ENCODE data around the gene CHMP2B.

The CHMP2B gene, protein sequence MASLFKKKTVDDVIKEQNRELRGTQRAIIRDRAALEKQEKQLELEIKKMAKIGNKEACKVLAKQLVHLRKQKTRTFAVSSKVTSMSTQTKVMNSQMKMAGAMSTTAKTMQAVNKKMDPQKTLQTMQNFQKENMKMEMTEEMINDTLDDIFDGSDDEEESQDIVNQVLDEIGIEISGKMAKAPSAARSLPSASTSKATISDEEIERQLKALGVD

DNA sequence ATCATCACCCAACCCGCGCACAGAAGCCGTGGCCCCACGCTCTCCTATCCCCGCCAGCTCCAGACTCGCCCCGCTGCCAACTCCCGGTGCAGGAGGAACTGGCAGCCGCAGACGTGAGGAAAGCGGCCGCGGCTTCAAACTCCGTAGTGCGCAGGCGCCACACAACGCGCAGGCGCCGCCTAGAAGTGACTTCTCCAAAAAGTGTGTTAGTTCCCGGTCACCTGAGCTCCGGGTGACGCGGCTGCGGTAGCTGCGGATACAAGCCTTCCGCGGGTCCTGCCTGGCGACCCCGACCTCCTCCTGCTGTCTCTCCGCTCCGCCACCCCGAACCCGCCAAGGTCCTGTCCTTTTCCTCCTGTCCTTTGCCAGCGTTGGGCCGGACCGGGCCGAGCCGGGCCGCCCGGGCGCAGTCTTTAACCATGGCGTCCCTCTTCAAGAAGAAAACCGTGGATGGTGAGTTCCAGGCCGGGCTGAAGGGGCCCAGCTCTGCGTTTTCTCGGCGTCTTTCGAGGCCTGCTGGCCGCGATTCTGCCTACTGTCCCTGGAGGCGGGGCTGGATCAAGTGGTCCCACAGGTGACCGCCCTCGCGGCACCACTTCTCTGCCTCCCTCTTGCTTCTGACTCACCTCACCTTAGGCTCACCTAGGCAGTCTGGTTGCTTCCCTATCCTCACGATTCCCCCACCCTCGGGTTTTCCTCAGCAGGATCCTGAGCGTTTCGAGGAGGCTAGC is at the start of gene CHMP2B:
TSS of gene CHMP2B (plus strand) at position 206 of the 731 bp plus-strand sequence. CDS start at position 420, 214 bp downstream.
- peak within 1 kb of the TSS; percentile 99 for H3K27ac Mint-ChIP-seq
- peaks cover 8% of the 10 kb centered on the region for H3K9me3 Mint-ChIP-seq
- peak within 1 kb of the TSS; percentile 97 for H3K4me3 Mint-ChIP-seq
- peaks cover 31% of the 10 kb centered on the region for H3K36me3 Mint-ChIP-seq (ENCODE audit: low read depth)
- H3K27me3 Mint-ChIP-seq: peaks cover 4% of the 10 kb centered on the region
- peaks cover 32% of the 10 kb centered on the region for H3K4me1 Mint-ChIP-seq (ENCODE audit: low read depth)
- intact Hi-C loops (cut with micrococcal nuclease): loop anchor here (2.0 to 5.0 kb wide), 3 partner anchors 138 to 925 kb away; partner anchors contain the start of genes CGGBP1 and ZNF654

DNA sequence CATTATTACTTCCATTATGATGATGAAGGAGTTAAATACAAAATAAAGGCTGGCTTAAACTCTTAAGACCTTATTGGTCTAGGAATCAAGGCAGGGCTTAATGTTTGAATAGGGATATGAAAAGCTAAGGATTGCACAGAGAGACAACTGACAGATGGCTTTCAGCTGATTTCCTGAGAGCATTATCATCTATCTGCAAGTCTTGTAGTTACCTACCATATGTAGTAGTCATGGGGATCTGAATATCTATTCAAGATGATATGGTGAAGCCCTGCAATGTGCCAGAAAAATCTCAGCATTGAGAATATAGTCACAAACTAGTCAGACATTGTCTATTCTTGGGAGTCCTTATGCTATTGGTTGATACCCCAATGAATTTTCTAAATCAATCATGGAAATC is 47.5 kb upstream of the CHMP2B start:
- no peaks in the 10 kb centered on the region for H3K27me3 Mint-ChIP-seq
- intact Hi-C loops (cut with micrococcal nuclease): no loop called here
- H3K9me3 Mint-ChIP-seq: peaks cover 4% of the 10 kb centered on the region
- no peak overlapping the region for H3K4me3 Mint-ChIP-seq
- H3K36me3 Mint-ChIP-seq (ENCODE audit: low read depth): no peaks in the 10 kb centered on the region
- no peaks in the 10 kb centered on the region for H3K4me1 Mint-ChIP-seq (ENCODE audit: low read depth)
- H3K27ac Mint-ChIP-seq: no peak overlapping the region

DNA sequence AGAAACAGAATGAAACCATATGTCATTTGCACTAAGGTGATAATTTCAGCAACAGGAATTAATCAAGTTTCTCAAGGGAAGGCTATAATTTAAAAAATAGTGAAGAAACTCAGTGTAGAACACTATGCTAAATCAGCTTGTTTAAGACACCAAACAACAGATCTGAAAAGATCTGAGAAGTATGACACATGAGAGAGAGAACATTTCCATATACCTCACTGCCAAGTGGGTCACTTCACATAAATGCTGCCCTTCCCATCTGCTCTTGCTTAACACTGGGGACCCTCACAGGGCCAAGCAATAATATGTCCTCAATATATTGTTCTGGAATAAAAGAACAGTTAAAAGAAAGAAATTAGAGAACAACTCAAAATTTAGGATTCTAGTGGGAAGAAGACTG is 45.6 kb upstream of the CHMP2B start:
- H3K4me1 Mint-ChIP-seq (ENCODE audit: low read depth): no peaks in the 10 kb centered on the region
- no peaks in the 10 kb centered on the region for H3K36me3 Mint-ChIP-seq (ENCODE audit: low read depth)
- H3K4me3 Mint-ChIP-seq: no peak overlapping the region
- H3K9me3 Mint-ChIP-seq: no peaks in the 10 kb centered on the region
- intact Hi-C loops (cut with micrococcal nuclease): no loop called here
- H3K27me3 Mint-ChIP-seq: no peaks in the 10 kb centered on the region
- no peak overlapping the region for H3K27ac Mint-ChIP-seq

DNA sequence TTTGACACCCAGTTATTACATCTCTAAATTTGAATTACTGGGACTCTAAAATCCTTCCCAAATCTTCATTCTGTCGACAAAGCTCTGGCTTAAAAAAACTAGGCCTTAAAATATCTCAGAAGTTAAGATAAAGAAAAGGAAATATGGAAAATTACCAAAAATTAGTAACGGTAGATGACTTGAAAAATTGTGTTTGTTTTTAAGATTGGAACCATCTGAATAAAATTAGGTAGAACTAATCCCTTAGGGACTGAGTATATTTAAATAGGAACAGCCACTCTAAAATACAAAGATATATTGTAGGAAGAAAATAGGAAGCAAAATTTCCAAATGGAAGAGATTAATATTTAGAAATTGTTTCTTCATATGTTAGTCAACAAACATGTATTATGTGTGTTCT is 45.1 kb upstream of the CHMP2B start:
- H3K4me3 Mint-ChIP-seq: no peak overlapping the region
- no peaks in the 10 kb centered on the region for H3K9me3 Mint-ChIP-seq
- H3K4me1 Mint-ChIP-seq (ENCODE audit: low read depth): no peaks in the 10 kb centered on the region
- peaks cover 2% of the 10 kb centered on the region for H3K27me3 Mint-ChIP-seq
- H3K36me3 Mint-ChIP-seq (ENCODE audit: low read depth): no peaks in the 10 kb centered on the region
- H3K27ac Mint-ChIP-seq: no peak overlapping the region
- intact Hi-C loops (cut with micrococcal nuclease): no loop called here

DNA sequence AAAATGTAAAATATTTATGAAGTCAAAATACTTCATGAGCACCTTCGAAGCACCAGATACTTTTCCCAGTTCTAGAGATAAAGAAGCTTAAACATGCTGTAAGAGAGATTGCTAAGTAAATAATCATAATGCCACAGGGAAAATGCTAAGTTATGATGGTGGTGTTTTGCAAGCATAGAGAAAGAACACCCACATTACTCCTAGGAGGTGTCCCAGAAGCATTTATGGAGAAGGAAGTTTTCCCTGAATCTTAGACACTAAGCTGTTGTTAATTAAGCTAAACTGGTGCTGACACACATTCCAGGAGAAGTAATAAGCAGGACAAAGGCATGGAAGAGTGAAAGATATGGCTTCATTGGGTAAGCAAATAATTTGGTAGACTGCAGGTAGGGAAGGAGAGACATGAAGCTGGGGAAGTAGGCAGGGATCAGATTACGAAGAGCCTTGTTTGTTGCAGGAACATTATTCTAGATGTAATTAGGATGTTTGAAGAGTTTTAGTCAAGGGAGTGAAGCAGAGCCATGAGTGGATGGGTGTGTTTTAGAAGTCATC is 40.4 kb upstream of the CHMP2B start:
- intact Hi-C loops (cut with micrococcal nuclease): no loop called here
- no peak overlapping the region for H3K27ac Mint-ChIP-seq
- H3K27me3 Mint-ChIP-seq: peaks cover 2% of the 10 kb centered on the region
- no peaks in the 10 kb centered on the region for H3K36me3 Mint-ChIP-seq (ENCODE audit: low read depth)
- H3K9me3 Mint-ChIP-seq: no peaks in the 10 kb centered on the region
- H3K4me3 Mint-ChIP-seq: no peak overlapping the region
- no peaks in the 10 kb centered on the region for H3K4me1 Mint-ChIP-seq (ENCODE audit: low read depth)

DNA sequence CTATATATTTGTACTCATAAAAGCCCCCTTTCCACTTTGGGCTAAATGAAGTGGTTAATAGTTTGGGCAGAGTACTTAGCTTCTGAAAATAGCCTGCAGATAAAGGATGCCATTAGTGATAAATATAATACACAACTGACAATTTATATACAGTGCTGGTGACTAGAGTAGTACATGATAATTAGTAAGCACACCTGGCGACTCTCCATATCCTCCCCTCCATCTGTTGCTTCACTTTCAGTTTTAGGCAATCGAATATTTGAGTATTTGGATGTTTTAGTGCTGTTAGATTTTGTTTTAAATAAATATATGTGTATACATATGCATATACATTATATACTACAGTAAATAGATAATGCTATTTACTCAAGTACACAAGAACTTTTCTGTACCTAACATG is 35.9 kb upstream of the CHMP2B start:
- intact Hi-C loops (cut with micrococcal nuclease): no loop called here
- Mint-ChIP-seq H3K27me3 (peaks cover 2% of the 10 kb centered on the region), H3K9me3 (peaks cover 16% of the 10 kb centered on the region), H3K4me1 (ENCODE audit: low read depth) (no peaks in the 10 kb centered on the region), H3K36me3 (ENCODE audit: low read depth) (no peaks in the 10 kb centered on the region), H3K4me3 (no peak overlapping the region), H3K27ac (no peak overlapping the region)

DNA sequence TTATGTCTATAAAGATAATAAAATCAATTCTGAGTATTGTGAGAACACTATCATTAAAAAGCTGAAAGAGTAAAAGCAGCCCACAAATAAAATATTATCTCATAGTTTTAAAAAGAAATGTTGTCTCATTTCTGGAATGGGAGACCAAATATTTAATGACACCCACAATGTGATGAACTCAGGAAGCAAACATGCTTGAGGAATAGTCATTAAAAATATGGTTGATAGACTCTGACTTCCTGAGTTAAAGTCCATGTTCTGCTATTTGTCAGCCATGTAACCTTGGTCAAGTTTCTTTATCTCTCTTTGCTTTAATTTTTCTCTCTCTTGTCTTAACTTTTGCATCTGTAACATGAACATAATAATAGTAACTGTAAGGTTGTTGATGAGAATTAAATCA is 35.5 kb upstream of the CHMP2B start:
- peaks cover 2% of the 10 kb centered on the region for H3K27me3 Mint-ChIP-seq
- no peaks in the 10 kb centered on the region for H3K4me1 Mint-ChIP-seq (ENCODE audit: low read depth)
- H3K9me3 Mint-ChIP-seq: peaks cover 21% of the 10 kb centered on the region
- no peaks in the 10 kb centered on the region for H3K36me3 Mint-ChIP-seq (ENCODE audit: low read depth)
- no peak overlapping the region for H3K4me3 Mint-ChIP-seq
- H3K27ac Mint-ChIP-seq: no peak overlapping the region
- intact Hi-C loops (cut with micrococcal nuclease): no loop called here

DNA sequence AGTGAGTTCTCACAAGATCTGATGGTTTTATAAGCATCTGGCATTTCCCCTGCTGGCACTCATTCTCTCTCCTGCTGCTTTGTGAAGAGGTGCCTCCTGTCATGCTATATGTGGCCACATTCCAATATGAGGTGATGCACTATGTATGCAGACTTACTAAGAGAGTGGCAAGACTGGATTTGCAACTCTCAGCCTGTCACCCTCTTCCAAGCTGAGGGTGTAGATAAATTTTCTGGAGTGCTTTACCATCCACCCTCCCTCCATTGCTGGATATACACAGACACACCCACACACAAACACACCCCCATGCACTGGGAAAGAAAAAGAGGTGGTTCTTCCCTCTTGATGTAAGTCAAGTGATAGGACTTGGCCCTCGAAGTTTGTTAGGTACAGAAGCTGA is 30.2 kb upstream of the CHMP2B start:
- Mint-ChIP-seq H3K36me3 (ENCODE audit: low read depth) (no peaks in the 10 kb centered on the region), H3K4me1 (ENCODE audit: low read depth) (no peaks in the 10 kb centered on the region), H3K27ac (no peak overlapping the region), H3K27me3 (no peaks in the 10 kb centered on the region), H3K9me3 (peaks cover 25% of the 10 kb centered on the region), H3K4me3 (no peak overlapping the region)
- intact Hi-C loops (cut with micrococcal nuclease): no loop called here

DNA sequence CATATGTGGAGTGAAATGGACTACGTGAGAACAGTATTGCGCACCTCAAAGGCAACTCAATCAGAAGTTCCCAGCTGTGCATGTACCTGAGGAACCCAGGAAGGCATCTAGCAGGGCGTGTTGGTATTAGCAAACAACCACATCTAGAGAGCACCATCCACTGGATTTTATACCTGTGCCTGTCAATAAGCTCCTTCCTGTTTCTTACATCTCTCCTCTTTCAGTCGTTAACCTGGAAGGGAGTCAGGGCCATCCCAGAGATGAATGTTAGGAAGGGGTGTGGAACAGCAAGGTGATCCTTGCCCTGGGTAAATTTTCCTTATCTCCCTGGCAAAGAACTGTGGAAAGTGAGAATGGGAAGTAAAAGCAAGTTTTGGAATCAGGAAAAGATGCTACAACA is 29.6 kb upstream of the CHMP2B start:
- Mint-ChIP-seq H3K4me1 (ENCODE audit: low read depth) (no peaks in the 10 kb centered on the region), H3K9me3 (peaks cover 25% of the 10 kb centered on the region), H3K36me3 (ENCODE audit: low read depth) (no peaks in the 10 kb centered on the region), H3K27ac (no peak overlapping the region), H3K4me3 (no peak overlapping the region), H3K27me3 (no peaks in the 10 kb centered on the region)
- intact Hi-C loops (cut with micrococcal nuclease): no loop called here

DNA sequence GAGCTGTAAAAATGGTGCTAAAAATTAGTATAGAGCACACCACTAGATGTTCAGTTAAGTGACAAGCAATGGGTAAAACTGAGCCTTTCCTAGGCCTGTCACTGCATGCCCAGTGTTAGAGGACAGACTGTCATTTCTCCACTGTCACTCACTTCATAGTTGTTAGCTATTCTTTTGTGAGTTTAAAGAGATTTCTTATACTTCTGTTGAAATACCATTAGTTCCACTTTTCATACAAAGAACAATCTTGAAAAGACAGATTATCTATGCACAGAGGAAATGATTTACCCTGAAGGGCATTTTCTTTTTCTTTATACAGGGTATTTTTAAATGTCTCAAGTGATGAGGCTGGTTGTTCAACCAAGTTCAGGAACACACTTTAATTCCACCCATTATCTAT is 28.3 kb upstream of the CHMP2B start:
- H3K4me1 Mint-ChIP-seq (ENCODE audit: low read depth): no peaks in the 10 kb centered on the region
- no peaks in the 10 kb centered on the region for H3K36me3 Mint-ChIP-seq (ENCODE audit: low read depth)
- no peaks in the 10 kb centered on the region for H3K27me3 Mint-ChIP-seq
- H3K9me3 Mint-ChIP-seq: peaks cover 25% of the 10 kb centered on the region
- intact Hi-C loops (cut with micrococcal nuclease): no loop called here
- no peak overlapping the region for H3K27ac Mint-ChIP-seq
- no peak overlapping the region for H3K4me3 Mint-ChIP-seq

DNA sequence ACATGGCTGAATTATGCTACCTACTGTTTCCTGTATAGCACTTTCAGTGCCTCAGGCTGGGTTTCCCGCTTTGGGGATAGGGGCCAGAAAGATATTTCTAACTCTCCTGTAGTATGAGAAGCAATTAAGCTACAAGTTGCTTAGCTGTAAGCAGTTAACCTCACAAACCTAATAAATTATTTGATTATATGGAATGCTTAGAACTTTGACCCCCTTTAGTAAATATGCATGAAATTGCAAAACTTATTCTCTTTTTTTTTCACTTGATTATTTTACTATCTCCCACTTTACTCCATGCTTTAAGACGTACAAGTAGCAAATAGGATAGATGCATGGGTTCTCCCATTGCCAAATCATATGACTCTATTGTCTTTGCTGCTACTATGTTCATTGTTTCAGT is 27.5 kb upstream of the CHMP2B start:
- no peak overlapping the region for H3K4me3 Mint-ChIP-seq
- no peaks in the 10 kb centered on the region for H3K4me1 Mint-ChIP-seq (ENCODE audit: low read depth)
- H3K27me3 Mint-ChIP-seq: no peaks in the 10 kb centered on the region
- intact Hi-C loops (cut with micrococcal nuclease): no loop called here
- no peak overlapping the region for H3K27ac Mint-ChIP-seq
- no peaks in the 10 kb centered on the region for H3K36me3 Mint-ChIP-seq (ENCODE audit: low read depth)
- H3K9me3 Mint-ChIP-seq: peaks cover 25% of the 10 kb centered on the region

DNA sequence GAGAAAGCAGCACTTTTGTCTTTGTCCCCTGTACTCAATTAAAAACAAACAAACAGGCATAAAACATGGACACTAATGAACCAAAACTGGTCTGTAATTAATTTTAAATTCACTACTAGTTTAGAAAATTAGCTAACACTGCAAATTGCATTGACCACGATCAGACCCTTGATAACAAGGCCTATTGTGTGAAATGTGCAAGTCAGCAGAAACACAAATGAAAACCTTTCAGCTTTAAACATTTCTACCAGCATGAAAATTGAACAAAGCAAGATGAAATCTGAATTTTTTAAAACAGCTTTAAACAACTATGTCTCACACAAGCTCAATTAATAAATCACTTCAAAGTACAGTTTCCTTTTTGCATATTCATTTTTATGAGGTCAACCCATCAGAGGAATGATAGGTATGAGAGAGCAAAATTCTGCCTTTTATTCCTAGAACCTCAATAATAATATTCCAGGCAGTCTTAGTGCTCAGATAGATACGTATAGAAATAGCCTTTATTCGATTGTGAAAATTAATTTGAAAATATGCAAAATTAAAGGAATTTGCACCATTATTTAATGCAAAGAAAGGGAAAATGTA is 27.0 kb upstream of the CHMP2B start:
- Mint-ChIP-seq H3K9me3 (peaks cover 19% of the 10 kb centered on the region), H3K4me1 (ENCODE audit: low read depth) (no peaks in the 10 kb centered on the region), H3K27me3 (no peaks in the 10 kb centered on the region), H3K4me3 (no peak overlapping the region), H3K27ac (no peak overlapping the region), H3K36me3 (ENCODE audit: low read depth) (no peaks in the 10 kb centered on the region)
- intact Hi-C loops (cut with micrococcal nuclease): no loop called here

DNA sequence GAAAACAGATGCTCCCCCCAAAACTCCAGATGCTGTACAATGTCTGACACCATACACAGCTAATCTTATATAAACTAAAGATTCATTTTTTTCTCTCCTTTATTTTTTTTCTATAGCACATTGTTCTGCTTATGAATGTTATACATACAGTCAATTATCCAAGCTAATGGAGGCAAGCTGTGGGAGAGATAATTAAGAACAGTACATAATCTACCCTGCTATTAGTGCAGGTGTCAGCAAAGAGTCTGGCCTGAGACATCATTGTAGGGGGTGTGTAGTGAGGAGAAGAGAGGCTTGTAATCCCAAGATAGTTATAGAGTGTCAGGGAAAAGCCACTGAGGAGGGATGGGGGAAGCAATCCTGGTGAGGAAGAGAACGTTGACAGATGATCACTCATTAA is 25.4 kb upstream of the CHMP2B start:
- Mint-ChIP-seq H3K36me3 (ENCODE audit: low read depth) (no peaks in the 10 kb centered on the region), H3K4me3 (no peak overlapping the region), H3K27me3 (no peaks in the 10 kb centered on the region), H3K9me3 (peaks cover 4% of the 10 kb centered on the region), H3K4me1 (ENCODE audit: low read depth) (no peaks in the 10 kb centered on the region), H3K27ac (no peak overlapping the region)
- intact Hi-C loops (cut with micrococcal nuclease): no loop called here

DNA sequence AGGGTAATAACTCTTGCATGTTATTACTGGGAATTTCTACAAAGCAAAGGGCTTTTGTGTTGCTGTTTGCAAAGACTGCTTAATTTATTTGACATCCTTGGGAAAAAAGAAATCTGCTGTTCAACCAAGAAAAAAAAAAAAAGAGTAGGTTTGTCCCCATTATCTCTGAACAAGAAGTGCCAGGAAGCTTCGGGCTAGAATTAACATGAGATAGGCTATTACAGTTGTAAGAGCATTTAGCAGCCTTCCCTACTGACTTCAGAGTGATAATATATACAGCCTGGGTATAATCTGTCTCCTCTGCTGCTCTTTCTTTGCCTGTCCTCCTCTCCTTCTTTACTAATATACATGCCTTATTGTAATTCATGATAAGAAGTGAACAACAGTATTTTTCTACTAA is 23.3 kb upstream of the CHMP2B start:
- H3K27ac Mint-ChIP-seq: no peak overlapping the region
- no peaks in the 10 kb centered on the region for H3K4me1 Mint-ChIP-seq (ENCODE audit: low read depth)
- no peak overlapping the region for H3K4me3 Mint-ChIP-seq
- intact Hi-C loops (cut with micrococcal nuclease): no loop called here
- H3K9me3 Mint-ChIP-seq: no peaks in the 10 kb centered on the region
- no peaks in the 10 kb centered on the region for H3K36me3 Mint-ChIP-seq (ENCODE audit: low read depth)
- no peaks in the 10 kb centered on the region for H3K27me3 Mint-ChIP-seq

Measured in dendritic cell treated with granulocyte-macrophage colony-stimulating factor and Interleukin-4, amounts not matched to agents 40 ng/mL and 50 ng/mL, for 4 days (primary cell).